OCI-LY1 (cell line): ENCODE data around the gene DYNC2H1.

Source experiments
- H2AFZ ChIP-seq: fragments of 200-600 bp; sonication (generic), shearing (Covaris generic); 2 replicates; pipeline ENCODE4 v1.6.0; 2014; ENCODE audit warnings: antibody characterized with exemption, mild to moderate bottlenecking, low read length
- H3F3A ChIP-seq: fragments of 200-600 bp; sonication (generic), shearing (Covaris generic); 2 replicates; pipeline ENCODE4 v1.6.0; 2014; ENCODE audit warnings: mild to moderate bottlenecking, antibody characterized with exemption, low read length, moderate library complexity; ENCODE audit not compliant: insufficient read depth
- H3K27ac ChIP-seq: fragments of 200-600 bp; sonication (generic); 2 replicates; pipeline ENCODE4 v1.5.1; 2014; ENCODE audit warnings: low read length, mixed run types, mild to moderate bottlenecking, low read depth; ENCODE audit not compliant: poor library complexity, severe bottlenecking
- H3K27me3 ChIP-seq: fragments of 200-600 bp; sonication (generic); 2 replicates; pipeline ENCODE4 v1.6.0; 2014; ENCODE audit warnings: antibody characterized with exemption, mild to moderate bottlenecking, low read length, moderate library complexity; ENCODE audit not compliant: insufficient read depth
- H3K36me3 ChIP-seq: fragments of 200-600 bp; sonication (generic); 2 replicates; pipeline ENCODE4 v1.6.1; 2014; ENCODE audit warnings: mild to moderate bottlenecking, antibody characterized with exemption, low read length, moderate library complexity, mixed read lengths; ENCODE audit not compliant: insufficient read depth
- H3K4me1 ChIP-seq: fragments of 200-600 bp; sonication (generic); 2 replicates; pipeline ENCODE4 v1.5.1; 2014; ENCODE audit warnings: mild to moderate bottlenecking, low read length, moderate library complexity; ENCODE audit not compliant: insufficient read depth, severe bottlenecking
- H3K4me2 ChIP-seq: fragments of 200-600 bp; sonication (generic), shearing (Covaris generic); 2 replicates; pipeline ENCODE4 v1.6.1; 2014; ENCODE audit warnings: low read length
- H3K4me3 ChIP-seq: fragments of 200-600 bp; sonication (generic); 2 replicates; pipeline ENCODE4 v1.5.1; 2014; ENCODE audit warnings: low read length, low read depth, mild to moderate bottlenecking, mixed read lengths; ENCODE audit not compliant: poor library complexity, severe bottlenecking
- H3K79me2 ChIP-seq: fragments of 200-600 bp; shearing (Covaris generic); 2 replicates; pipeline ENCODE4 v1.6.1; 2016; ENCODE audit warnings: mixed run types, low read length, mixed read lengths; ENCODE audit not compliant: insufficient read depth
- H3K9ac ChIP-seq: fragments of 200-600 bp; sonication (generic), shearing (Covaris generic); 2 replicates; pipeline ENCODE4 v1.6.1; 2014; ENCODE audit warnings: mild to moderate bottlenecking, low read length, mixed read lengths
- H3K9me2 ChIP-seq: fragments of 200-600 bp; sonication (generic), shearing (Covaris generic); 2 replicates; pipeline ENCODE4 v1.6.1; 2014; ENCODE audit warnings: low read depth, mild to moderate bottlenecking, low read length, mixed read lengths
- H3K9me3 ChIP-seq: fragments of 200-600 bp; shearing (Covaris generic); 2 replicates; pipeline ENCODE4 v1.6.1; 2014; ENCODE audit warnings: low read length, mixed read lengths
- H4K20me1 ChIP-seq: fragments of 200-600 bp; sonication (generic), shearing (Covaris generic); 2 replicates; pipeline ENCODE4 v1.6.0; 2016; ENCODE audit warnings: mild to moderate bottlenecking, low read length; ENCODE audit not compliant: insufficient read depth
- EZH2 ChIP-seq: fragments of 200-600 bp; sonication (generic), shearing (Covaris generic); IDR thresholded peaks from 2 replicates; pipeline ENCODE4 v1.8.0; 2017; ENCODE audit warnings: borderline replicate concordance, mixed run types, mild to moderate bottlenecking, antibody characterized with exemption, low read length, moderate library complexity, mixed read lengths
- TF ChIP-seq, protein P1 (sequence below): fragments of 200-600 bp; sonication (generic), shearing (Covaris generic); IDR thresholded peaks from 2 replicates; pipeline ENCODE4 v1.5.1; 2017; ENCODE audit warnings: mild to moderate bottlenecking, antibody characterized with exemption, low read length, moderate library complexity, mixed read lengths

The DYNC2H1 gene

DNA sequence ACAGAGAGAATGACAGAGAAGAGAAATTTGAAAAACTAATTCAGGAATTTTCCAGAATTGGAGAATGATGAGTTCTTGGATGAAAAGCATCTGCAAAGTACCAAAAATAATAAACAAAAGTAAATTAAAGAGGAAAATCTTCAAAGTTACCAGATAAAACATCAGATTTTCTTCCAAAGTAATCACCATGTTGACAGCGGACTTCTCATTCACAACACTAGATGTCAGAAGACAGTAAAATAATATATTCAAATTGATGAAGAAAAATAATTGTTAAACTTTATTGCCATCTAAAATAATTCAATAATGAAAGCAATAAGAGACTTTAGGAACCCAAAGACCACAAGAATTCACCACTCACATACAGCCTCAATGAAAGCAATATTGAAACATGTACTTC is 355.2 kb downstream of the DYNC2H1 start:
- Histone ChIP-seq H3F3A (no peaks in the 10 kb centered on the region), H3K4me1 (no peaks in the 10 kb centered on the region), H3K27me3 (no peaks in the 10 kb centered on the region), H3K4me3 (no peak overlapping the region), H3K27ac (no peak overlapping the region), H3K36me3 (no peaks in the 10 kb centered on the region), H2AFZ (no peak overlapping the region), H3K79me2 (no peaks in the 10 kb centered on the region), H3K9ac (no peak overlapping the region), H4K20me1 (no peaks in the 10 kb centered on the region), H3K9me2 (no peaks in the 10 kb centered on the region), H3K9me3 (no peaks in the 10 kb centered on the region), H3K4me2 (no peak overlapping the region)
- no peak for TF ChIP-seq EZH2
- TF ChIP-seq, protein P1, sequence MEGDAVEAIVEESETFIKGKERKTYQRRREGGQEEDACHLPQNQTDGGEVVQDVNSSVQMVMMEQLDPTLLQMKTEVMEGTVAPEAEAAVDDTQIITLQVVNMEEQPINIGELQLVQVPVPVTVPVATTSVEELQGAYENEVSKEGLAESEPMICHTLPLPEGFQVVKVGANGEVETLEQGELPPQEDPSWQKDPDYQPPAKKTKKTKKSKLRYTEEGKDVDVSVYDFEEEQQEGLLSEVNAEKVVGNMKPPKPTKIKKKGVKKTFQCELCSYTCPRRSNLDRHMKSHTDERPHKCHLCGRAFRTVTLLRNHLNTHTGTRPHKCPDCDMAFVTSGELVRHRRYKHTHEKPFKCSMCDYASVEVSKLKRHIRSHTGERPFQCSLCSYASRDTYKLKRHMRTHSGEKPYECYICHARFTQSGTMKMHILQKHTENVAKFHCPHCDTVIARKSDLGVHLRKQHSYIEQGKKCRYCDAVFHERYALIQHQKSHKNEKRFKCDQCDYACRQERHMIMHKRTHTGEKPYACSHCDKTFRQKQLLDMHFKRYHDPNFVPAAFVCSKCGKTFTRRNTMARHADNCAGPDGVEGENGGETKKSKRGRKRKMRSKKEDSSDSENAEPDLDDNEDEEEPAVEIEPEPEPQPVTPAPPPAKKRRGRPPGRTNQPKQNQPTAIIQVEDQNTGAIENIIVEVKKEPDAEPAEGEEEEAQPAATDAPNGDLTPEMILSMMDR, result no peak

DNA sequence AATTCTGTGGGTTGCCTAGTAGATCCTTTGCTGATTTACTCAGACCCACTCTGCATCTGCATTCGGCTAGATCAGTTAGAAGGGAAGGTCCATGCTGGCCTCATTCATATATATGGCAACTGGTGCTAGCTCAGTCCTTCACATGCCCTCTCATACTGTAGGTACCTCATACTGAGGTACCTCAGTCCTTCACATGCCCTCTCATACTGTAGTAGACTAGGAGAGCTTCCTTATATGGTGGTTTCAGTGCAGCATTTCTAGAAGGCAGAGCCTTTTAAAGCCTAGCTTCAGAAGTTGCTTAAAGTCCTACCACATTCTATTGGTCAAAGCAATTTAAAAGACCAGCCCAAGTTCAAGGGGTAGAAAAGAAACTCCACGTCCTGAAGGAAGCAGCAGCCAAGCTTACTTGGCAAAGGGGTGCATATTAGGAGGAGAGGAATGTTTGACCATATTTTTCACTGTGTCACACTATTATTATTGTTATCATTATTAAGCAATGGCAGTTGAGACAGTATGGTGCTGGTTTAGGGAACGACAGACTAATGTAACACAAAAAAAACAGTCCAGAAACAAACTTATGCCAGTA is 356.4 kb downstream of the DYNC2H1 start:
- no peaks in the 10 kb centered on the region for H3K27me3 ChIP-seq
- no peak overlapping the region for H3K4me2 ChIP-seq
- no peak overlapping the region for H3K27ac ChIP-seq
- TF ChIP-seq, protein P1, result no peak
- TF ChIP-seq EZH2, result no peak
- H3K4me3 ChIP-seq, result no peak overlapping the region
- no peaks in the 10 kb centered on the region for H3K36me3 ChIP-seq
- H3K9me3 ChIP-seq, result no peaks in the 10 kb centered on the region
- no peaks in the 10 kb centered on the region for H3K4me1 ChIP-seq
- no peaks in the 10 kb centered on the region for H4K20me1 ChIP-seq
- H3K79me2 ChIP-seq, result no peaks in the 10 kb centered on the region
- H3F3A ChIP-seq, result no peaks in the 10 kb centered on the region
- no peak overlapping the region for H2AFZ ChIP-seq
- no peaks in the 10 kb centered on the region for H3K9me2 ChIP-seq
- H3K9ac ChIP-seq, result no peak overlapping the region

DNA sequence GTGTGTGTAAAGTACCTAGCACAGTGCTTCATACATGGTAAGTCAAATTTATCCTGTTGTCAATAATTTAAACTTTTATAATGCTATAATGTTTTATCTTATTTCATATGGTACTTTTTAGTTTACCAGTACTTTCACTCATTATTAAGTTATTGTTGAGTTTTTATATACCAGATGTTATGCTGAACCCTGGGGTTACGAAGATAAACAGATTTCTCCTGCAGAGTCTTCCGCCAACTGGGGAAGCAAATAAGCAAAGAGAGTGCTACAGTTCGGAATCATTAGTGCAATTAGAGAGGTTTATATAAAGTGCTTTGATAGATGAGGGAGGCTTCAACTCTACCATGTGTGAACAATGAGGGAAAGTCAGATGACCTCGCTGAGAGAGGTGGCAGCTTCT is 362.3 kb downstream of the DYNC2H1 start:
- Histone ChIP-seq H3F3A (no peaks in the 10 kb centered on the region), H2AFZ (no peak overlapping the region), H3K27ac (no peak overlapping the region), H3K9me2 (no peaks in the 10 kb centered on the region), H3K4me3 (no peak overlapping the region), H3K79me2 (no peaks in the 10 kb centered on the region), H4K20me1 (no peaks in the 10 kb centered on the region), H3K9ac (no peak overlapping the region), H3K36me3 (no peaks in the 10 kb centered on the region), H3K4me2 (no peak overlapping the region), H3K4me1 (no peaks in the 10 kb centered on the region), H3K27me3 (no peaks in the 10 kb centered on the region), H3K9me3 (no peaks in the 10 kb centered on the region)
- TF ChIP-seq EZH2, result no peak
- TF ChIP-seq, protein P1, result no peak
